GM12873 (cell line): ENCODE data around the gene KIF13A.

Experiments
- TF ChIP-seq, protein P1 (sequence below): IDR thresholded peaks from 2 replicates; pipeline ENCODE4 v1.5.1; 2012; ENCODE audit warnings: low read depth, mild to moderate bottlenecking, moderate library complexity, low read length, control low read depth; ENCODE audit not compliant: insufficient read depth; ENCODE audit errors: missing control alignments

The KIF13A gene

GRCh38 chr6:18016133-18016532, 28.7 kb upstream of the KIF13A start:
- TF ChIP-seq, protein P1, sequence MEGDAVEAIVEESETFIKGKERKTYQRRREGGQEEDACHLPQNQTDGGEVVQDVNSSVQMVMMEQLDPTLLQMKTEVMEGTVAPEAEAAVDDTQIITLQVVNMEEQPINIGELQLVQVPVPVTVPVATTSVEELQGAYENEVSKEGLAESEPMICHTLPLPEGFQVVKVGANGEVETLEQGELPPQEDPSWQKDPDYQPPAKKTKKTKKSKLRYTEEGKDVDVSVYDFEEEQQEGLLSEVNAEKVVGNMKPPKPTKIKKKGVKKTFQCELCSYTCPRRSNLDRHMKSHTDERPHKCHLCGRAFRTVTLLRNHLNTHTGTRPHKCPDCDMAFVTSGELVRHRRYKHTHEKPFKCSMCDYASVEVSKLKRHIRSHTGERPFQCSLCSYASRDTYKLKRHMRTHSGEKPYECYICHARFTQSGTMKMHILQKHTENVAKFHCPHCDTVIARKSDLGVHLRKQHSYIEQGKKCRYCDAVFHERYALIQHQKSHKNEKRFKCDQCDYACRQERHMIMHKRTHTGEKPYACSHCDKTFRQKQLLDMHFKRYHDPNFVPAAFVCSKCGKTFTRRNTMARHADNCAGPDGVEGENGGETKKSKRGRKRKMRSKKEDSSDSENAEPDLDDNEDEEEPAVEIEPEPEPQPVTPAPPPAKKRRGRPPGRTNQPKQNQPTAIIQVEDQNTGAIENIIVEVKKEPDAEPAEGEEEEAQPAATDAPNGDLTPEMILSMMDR: no peak

DNA sequence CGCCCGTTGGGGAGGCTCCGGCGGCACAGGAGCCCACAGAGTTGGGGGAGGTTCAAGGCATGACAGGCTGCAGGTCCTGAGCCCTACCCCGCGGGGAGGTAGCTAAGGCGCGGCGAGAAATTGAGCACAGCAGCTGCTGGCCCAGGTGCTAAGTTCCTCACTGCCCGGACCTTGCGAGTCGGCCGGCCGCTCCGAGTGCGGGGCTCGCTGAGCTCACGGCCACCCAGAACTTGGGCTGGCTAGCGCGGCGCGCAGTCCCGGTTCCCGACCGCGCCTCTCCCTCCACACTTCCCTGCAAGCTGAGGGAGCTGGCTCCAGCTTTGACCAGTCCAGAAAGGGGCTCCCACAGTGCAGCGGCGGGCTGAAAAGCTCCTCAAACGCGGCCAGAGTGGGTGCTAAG, 23.9 kb upstream of the KIF13A start:
- TF ChIP-seq, protein P1: no peak

GRCh38 chr6:18004256-18004985, 17.0 kb upstream of the KIF13A start:
- TF ChIP-seq, protein P1: no peak

- TF ChIP-seq, protein P1: no peak
Measured at GRCh38 chr6:17999425-17999824, 12.0 kb upstream of the KIF13A start.

DNA sequence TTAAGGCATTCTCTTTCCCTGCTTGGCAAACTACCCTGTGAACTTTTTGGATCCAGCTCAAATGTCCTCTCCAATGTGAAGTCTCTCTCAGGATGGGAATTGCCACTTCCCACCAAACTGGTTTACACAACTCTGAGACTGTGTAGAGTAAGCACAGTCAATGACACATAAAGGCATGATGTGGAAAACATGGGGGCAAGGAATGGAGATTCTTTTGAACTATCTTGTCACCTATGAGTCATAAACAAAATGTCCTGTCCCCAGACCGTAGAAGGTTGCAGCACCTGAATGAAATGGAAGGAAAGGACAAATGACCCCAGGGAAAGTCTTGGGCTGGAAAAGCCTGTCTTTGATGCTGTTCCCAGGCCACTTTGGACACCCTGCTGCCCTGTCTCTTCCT, 11.0 kb upstream of the KIF13A start:
- TF ChIP-seq, protein P1: no peak

- TF ChIP-seq, protein P1: no peak
Measured at GRCh38 chr6:17998003-17998402, 10.6 kb upstream of the KIF13A start.

DNA sequence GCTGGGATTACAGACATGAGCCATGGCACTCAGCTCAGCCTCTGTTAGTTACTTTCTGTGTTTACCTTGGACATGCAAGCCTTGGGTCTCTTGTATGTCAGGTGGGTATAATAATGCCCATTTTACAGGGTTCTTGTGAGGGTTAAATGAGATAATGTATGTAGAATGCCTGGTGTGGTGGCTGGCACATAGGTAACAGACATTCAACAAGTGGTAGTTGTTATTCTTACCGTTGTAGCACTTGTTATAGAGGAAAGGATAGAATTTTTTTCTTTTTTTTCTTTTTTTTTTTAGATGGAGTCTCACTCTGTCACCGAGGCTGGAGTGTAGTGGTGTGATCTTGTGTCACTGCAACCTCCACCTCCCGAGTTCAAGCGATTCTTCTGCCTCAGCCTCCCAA, 8.0 kb upstream of the KIF13A start:
- TF ChIP-seq, protein P1: no peak

- TF ChIP-seq, protein P1: no peak
Measured at GRCh38 chr6:17994019-17994418, 6.6 kb upstream of the KIF13A start.
